LNCAP (cell line): Measurements from ENCODE around the gene TRIM63.

Experiments
- CTCF ChIP-seq: fragments of 450-650 bp; IDR thresholded peaks from 2 replicates; pipeline ENCODE4 v1.5.1; 2017; ENCODE audit warnings: mild to moderate bottlenecking

The TRIM63 gene

GRCh38 chr1:26081267-26082019, 14.0 kb upstream of the TRIM63 start:
- TF ChIP-seq CTCF, result no peak

- TF ChIP-seq CTCF, result no peak
Measured at GRCh38 chr1:26079960-26080814, 12.8 kb upstream of the TRIM63 start.

- TF ChIP-seq CTCF, result no peak
Measured at GRCh38 chr1:26079178-26079563, 11.7 kb upstream of the TRIM63 start.

GRCh38 chr1:26078286-26079177, 11.1 kb upstream of the TRIM63 start:
- TF ChIP-seq CTCF, result no peak

- TF ChIP-seq CTCF, result no peak
Measured at GRCh38 chr1:26077524-26077923, 10.1 kb upstream of the TRIM63 start.

- no peak for TF ChIP-seq CTCF
Measured at GRCh38 chr1:26075421-26076144, 8.2 kb upstream of the TRIM63 start.

- no peak for TF ChIP-seq CTCF
Measured at GRCh38 chr1:26072305-26072704, 4.9 kb upstream of the TRIM63 start.
